HG03097 (cell line): ENCODE data around the gene ARHGAP29.
"Not testable (repeated sequence)": the region's sequence is repeated elsewhere in the genome, so short reads cannot be mapped to it uniquely, and the experiment has no call there.

Source experiments
- ATAC-seq: cut with Tn5 transposase; IDR thresholded peaks from one replicate; pipeline ENCODE4 v1.9.1; 2021; ENCODE audit not compliant: unreplicated experiment, low FRiP score

ARHGAP29 gene

DNA sequence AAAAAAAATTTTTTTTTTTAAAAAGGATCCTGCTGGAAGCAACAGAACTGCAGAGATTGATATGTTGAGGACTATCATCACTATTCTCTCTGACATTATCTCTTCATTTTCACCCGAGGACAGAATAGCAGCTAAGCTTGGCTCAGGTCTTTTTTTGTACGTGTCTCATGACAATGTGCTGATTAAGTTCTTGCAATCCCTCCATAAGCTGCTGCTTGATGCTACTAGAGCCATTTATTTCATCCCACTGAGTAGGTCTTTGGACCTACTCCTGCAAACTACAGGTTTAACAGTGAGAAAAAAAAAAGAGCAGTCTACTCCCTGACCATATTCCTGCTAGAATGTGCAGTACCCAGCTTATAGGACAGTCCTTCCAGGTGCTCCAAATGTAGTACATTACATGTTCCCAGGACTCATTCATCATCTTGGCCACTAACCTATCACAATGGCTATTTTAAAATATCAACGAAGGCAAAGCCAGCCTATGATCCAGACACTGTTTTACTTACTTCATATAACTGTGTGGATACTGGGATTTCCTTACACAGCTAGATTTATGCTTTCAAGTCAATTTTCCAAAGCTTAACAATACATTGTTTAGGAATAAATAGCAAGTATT, 54.1 kb downstream of the ARHGAP29 start:
- ATAC-seq: no peak

DNA sequence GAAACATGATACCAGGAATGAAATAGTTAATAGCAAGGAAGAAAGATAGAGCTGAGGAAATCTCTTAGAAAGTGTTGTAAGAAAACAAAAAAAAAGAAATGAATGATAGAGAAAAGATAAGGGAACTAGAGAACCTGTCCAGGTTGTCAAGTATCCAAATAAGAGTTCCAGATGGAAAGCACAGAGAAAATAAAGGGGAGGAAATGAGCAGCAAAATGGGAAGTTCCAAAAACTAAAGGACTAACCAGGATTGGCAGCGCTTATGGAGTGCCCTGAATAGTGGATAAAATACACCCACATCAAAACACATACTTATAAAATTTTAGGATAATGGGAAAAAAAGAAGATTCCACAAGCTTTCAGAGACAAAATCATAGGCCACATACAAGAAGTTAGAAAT, 55.2 kb downstream of the ARHGAP29 start:
- ATAC-seq: no peak

DNA sequence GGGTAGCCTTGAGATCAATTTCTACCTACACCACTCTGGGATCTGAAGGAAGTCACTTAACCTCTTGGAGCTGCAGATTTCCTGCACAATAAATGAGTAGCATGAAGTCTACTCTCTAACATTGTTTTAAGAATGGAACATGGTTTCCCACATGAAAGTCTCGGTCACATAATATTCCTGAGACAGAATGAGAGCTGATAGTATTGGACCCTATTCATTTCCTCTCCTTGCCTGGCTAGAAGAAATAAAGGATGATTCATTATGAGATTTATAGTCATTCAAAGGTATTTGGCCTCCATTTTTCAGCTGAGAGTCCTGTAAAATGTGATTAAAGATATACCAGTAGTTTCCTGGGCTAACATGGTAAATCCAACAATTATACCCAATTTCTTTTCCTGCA, 56.7 kb downstream of the ARHGAP29 start:
- no peak for ATAC-seq

DNA sequence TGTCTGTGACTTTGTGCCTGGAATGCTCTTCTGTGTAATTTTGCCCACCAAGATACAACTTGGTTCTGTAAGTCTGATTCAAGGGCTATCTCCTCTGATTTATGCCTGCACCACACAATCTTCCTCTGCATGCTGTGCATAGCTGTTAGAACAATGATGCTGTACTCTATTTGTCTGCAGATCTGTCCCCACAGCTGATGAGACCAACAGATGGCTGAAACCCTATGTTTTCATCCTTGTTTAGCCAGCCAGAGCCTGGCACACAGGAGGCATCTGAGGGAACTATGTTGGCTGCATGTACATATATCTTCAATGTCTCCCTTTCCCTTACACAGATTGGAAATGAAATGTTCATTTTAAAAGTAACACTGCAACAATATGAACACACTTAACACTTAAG, 58.5 kb downstream of the ARHGAP29 start:
- ATAC-seq: no peak

DNA sequence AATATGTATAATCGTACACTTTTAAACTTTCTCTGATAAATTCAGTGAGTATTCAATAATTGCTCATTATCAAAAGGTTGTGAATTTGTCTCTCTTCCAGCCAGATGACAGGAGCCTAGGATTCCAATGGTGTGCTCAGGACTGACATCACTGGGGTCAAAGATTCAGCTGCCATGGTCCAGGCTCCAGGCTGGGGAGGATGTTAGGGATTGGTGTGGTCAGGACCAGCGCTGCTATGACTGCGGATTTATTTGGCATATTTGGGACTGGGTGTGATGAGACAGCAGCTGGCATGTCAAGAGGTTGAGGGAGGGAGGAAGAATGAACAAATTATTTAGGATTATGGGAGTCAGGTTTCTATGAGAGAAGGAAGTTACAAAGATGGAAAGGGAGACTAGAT, 68.3 kb downstream of the ARHGAP29 start:
- no peak for ATAC-seq

DNA sequence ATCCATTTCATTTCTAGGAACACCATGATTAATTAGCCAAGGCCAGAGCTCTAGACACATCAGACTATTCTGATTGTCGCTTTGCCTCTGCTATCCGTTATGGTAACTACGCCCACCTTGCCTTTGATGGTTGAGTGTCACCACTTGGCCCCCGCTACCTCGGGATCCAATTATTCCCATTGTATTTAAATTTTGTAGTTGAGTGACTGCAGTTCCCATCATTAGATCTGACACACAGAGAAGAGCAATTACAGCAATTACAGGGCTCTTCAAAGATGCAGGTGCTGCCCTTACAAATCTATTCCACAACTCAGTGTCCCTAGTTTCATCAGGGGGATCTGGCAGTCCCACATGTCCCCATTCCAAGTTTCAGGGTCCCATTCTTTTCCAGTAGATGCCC, 71.5 kb downstream of the ARHGAP29 start:
- no peak for ATAC-seq

DNA sequence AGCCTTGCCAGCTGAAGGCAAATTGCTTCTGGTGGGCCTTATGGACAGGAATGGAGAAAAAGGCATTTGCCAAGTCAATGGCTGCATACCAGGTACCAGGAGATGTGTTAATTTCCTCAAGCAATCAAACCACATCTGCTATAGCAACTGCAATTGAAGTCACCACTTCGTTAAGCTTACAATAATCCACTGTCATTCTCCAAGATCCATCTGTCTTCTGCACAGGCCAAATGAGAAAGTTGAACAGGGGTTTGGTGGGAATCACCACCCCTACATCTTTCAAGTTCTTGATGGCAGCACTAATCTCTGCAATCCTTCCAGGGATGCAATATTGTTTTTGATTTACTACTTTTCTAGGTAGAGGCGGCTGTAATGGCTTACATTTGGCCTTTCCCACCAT, 72.5 kb downstream of the ARHGAP29 start:
- ATAC-seq: not testable (repeated sequence)

DNA sequence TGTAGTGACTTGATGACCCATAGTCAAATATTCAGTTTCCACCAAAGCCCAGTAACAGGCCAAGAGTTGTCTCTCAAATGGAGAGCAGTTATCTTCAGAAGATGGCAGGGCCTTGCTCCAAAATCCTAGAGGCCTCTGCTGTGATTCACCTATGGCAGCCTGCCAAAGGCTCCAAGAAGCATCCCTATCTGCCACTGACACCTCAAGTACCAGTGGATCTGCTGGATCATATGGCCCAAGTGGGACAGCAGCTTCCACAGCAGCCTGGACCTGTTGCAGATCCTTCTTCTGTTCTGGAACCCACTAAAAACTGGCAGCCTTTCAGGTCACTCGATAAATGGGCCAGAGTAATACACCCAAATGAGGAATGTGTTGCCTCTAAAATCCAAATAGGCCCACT, 73.3 kb downstream of the ARHGAP29 start:
- ATAC-seq: not testable (repeated sequence)

DNA sequence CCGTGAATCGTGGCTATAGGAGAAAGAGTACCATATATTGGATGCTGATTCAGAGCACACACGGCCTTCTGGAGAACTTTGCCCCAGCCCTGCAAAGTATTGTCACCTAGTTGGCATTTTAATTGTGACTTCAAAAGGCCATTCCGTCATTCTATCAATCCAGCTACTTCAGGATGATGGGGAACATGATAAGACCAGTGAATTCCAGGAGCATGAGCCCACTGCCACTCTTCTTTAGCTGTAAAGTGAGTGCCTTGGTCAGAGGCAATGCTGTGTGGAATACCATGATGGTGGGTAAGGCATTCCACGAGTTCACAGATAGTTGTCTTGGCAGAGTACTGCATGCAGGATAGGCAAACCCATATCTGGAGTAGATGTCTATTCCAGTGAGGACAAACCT, 74.1 kb downstream of the ARHGAP29 start:
- not testable (repeated sequence) for ATAC-seq

DNA sequence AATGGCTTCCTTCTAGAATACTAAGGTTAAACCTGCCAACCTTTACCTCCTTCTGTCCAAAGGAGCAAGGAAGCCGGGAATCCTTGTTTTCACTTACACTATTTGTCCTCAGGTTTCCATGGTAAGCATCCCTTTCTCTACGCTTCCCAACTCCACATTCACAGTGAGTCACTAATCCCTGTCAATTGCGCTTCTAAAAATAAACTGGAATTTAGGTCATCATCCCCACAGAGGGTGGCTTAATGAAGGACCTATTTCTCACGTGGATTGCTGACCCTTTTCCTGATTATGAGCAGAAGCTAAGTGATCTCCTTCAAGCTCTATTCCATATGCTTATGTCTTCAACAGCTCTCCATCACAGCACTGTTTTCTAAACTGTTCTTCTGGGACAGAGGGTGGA, 76.6 kb downstream of the ARHGAP29 start:
- ATAC-seq: no peak

DNA sequence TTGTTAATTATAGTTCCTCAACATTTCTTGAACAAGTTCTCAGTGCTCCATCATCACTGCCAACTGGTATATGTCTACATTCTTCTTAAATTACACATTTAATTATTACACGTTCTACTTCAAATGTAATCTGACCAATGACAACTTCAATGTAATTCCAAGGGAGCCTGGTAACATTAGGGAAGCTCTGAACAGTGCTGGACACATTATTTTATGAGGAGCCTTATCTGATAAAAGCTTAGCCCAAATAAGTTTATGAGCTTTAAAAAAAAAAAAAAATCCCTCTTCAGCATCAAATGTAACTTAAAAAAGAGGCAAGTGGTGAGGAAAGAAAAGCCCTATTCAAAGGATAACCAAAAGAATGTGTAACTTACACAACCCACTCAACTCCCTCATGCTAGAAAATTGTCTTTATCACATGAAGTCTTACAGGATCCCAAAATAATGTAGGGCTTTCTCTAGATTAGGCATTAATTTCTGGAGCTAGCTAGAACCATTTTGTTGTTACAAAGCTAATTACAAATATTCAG, 81.2 kb downstream of the ARHGAP29 start:
- ATAC-seq: no peak

DNA sequence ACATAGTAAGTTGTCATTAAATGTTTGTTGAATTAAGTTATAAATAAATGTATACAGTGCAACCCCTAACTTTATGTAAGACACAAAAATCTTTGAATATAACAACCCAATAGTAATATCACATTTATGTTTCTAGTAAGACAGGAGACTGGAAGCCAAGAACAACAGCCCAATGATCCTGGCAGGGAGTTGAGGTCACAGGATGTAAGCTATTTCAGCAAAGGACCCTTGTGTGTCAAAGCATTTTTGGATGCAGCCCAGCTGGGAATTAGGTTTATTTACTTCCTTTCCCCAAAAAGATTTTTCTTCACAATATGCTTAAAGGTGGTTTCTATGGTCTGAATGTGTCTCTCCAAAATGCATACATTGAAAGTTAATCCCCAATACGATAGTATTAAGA, 82.4 kb downstream of the ARHGAP29 start:
- ATAC-seq: no peak

DNA sequence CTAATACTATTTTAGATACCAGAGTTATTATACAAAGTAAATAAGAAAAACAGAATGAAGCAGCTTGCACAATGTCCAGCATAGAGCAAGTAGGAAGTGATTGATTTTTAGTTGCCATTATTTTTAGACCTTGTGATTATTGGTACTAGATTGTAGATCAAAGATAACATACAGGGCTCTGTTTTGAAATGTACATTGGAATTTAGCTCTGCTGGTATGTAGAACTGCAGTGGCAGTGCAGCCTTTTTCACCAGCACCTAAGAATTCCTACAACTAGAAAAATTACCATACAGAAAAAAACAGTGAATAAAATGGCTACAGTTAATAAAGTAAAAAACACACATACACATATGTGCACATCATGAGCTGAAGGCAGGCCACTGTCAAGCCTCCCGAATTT, 84.3 kb downstream of the ARHGAP29 start:
- ATAC-seq: no peak

DNA sequence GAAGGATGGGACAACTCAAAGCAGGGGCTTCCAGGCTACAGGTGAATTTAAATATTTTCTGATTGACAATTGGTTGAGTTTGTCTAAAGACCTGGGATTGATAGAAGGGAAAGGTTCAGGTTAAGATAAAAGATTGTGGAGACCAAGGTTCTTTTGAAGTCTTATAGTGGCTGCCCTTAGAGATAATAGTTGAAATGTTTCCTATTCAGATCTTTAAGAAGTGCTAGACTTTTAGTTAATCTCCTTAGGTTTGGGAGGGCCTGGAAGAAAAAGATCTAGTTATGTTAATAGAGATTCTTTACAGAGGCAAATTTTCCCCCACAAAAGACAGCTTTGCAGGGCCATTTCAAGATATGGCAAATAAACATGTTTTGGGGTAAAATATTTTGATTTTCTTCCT, 88.2 kb downstream of the ARHGAP29 start:
- ATAC-seq: not testable (repeated sequence)

DNA sequence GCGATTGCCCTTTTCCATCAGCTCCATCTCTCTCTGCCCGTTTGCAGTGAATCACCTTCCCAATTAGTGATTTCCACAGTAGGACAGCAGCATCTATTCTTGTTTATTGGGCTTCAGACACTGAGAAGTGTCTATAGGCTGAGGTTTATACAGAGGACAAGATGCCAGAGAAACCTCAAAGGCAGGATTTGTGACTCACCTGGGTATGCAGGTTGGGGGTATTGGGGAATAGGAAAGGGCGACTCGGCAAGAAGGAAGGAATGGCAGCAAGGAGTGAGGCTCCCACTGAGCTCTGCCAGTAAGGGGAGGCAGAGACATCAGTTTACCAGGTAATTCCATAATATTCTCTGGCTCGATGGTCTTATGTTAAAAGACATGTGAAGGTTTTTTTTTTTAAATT, 91.1 kb downstream of the ARHGAP29 start:
- no peak for ATAC-seq

DNA sequence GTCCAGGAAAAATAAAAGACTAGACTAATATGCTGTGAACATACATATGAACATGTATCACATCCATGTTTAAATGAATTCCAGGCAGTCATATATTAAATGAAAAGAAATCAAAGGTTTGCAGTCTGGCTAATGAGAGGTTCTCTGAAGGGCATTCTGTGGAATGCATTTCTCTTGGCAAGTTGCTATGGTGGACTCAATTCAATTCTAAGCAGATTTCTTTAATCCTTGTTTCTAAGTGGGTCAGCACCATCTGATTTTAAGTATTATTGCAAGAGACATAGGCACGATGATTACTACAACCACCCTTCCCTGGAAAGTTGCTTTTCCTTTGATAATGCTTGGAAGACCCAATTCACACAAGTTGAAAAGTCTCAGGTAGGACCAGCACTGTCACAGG, 92.5 kb downstream of the ARHGAP29 start:
- no peak for ATAC-seq

DNA sequence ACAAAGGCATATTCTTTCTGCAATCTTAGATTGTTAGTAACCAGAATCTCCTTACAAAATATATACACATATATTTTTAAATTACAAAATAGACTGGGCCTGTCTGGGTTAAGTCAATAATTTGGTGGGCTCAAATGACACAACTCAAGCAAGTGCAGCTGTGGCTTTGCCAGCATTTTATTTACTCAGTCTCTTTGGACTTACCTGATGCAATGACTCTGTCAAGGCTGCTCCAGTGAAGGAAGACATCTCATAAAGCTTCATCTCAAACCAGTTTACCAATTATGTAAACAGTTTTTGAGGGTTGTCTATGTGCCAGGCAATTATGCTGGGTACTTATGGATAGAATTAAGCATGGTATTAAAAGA, 93.6 kb downstream of the ARHGAP29 start:
- ATAC-seq: no peak

DNA sequence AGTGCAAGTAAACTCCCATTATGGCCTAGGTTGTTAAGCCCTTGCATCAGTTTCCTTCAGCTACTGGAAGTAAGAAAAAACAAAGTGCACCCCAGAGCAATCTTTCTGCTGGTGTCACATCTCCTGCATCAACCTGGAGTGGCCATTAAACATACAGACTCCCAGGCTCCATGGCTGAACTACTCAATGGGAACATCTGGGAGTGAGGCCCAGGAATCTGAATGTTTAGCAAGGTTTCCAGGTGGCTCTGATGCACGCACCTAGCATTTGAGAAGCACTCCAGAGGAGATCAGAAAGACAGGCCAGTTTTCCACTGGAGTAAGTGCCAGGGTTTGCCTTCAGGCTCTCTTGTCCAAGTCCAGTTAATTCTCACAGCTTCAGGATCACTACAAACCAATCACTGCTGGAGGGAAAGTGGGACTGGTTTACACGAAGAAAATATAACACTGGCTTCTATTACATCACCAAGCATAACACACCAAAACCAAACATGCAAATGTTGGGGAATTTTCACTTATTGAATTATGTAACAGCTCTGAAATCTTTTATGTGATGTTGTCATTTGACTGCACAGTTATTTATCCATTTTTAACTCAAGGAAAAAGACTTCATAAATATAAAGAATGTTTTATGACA, 94.1 kb downstream of the ARHGAP29 start:
- no peak for ATAC-seq

DNA sequence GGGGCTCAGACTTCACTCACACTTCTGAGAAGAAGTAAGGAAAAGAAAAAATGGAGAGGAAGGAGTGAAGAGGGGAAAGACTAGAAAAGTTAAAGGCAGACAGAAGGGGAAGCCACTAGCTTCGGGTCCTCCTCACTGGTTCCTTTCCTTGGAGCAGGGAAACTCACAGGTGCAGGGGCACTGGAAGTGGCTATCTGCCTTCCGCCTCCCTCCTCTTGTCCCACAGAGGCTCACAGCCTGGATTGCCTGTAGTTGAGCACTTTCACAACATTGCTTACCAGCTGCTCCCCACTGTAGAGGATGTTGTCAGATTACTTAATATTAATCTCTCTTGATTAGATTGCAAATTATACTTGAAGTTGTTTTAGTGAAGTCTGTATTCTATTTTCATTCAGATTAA, 94.8 kb downstream of the ARHGAP29 start:
- ATAC-seq: no peak

DNA sequence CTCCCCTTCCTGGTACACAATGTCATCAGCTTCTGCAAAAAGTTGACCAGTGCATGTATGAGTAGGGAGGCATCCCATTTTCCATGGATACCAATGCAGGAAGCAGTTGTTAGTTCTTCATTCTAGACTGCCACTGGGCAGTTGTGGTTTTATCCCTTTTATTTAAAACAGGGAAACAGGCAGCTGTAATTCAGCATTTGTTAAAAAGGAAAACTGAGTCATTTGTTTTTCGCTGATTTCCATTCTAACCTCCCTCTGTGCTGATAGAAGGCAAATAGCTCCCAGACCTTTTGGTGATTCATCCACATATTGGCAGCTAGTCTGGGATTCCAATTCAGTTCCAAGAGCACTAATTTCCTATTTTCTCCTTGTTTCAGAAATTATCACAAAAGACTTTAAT, 95.4 kb downstream of the ARHGAP29 start:
- no peak for ATAC-seq

DNA sequence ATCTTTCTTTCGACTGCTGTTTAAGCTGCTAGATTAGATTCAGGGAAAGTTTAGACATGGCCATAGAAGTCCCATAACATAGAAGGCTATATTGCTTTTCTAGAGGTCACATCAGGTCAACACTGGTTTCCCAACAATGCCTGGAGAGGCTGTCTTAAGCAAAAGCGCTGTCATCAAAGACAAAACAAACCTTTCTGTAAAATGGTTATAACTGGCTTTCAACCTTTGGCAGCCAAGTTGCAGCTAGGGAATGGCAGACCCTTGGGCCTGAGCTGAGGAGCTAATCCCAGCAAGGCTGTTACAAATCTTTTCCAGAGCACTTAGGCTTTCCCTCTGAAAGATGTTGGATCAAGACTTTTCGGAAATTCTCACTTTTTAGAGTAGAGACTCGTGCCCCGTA, 105.3 kb downstream of the ARHGAP29 start:
- ATAC-seq: no peak

DNA sequence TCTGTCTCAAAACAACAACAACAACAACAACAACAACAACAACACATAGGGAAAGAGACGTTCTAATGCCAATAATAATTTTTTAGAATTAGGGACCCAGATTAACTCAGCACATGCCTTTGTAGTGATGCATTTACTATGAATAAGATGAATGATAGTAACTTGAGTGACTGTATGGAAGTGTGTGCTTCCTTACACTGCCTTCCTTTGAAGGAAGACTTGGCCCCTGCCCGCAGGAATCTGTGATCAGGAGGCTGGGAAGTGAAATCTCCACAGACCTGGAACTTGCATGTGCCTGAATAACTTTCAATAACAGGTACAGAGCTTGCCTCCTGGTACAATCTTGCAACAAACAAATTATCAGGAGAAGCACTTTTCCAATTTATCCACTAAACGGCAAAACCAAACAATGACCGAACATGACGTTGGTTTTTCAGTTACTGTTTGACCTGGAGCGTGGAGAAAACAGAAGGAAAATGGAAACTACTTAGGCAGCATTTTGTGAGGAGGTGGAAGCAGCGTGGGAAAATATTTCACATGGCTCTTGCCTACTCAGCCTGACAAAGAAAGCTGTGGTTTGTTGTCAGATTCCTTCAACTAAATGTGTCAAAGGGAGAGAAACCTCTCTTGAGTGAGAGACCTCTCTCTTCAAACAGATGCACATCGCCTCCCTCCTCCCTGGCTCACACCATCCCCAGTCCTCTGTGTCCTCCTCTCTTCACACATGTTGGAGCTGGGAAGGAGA, 106.4 kb downstream of the ARHGAP29 start:
- ATAC-seq: no peak
